Limb (tissue), 2 donors: ENCODE measurements around the gene GPRC5C.
A peak's percentile ranks its signal among the peaks of the same experiment; 100 is the strongest.

Experiments
- DNase-seq, 2 donors: peaks; one replicate each; pipeline ENCODE4 v3.0.0-alpha.2; 2016; ENCODE audit errors: extremely low spot score in 2 of 2

The GPRC5C gene

GRCh38 chr17:74433421-74434121, 1.7 kb downstream of the GPRC5C start:
- DNase-seq: no peak

- no peak for DNase-seq
These were observed 4.0 kb downstream of the GPRC5C start for GRCh38 chr17:74435775-74436359.

GRCh38 chr17:74437702-74438101, 5.8 kb downstream of the GPRC5C start:
- DNase-seq: no peak

- no peak for DNase-seq
These were observed 8.0 kb downstream of the GPRC5C start for GRCh38 chr17:74439691-74440567.

- no peak for DNase-seq
These were observed 9.6 kb downstream of the GPRC5C start for GRCh38 chr17:74441537-74441936.

- no peak for DNase-seq
These were observed 10.4 kb downstream of the GPRC5C start for GRCh38 chr17:74442291-74442669.

- DNase-seq: peak in 1 of 2 donors; percentile 72
These were observed 11.0 kb downstream of the GPRC5C start for GRCh38 chr17:74442670-74443515.

GRCh38 chr17:74443516-74444296, 11.8 kb downstream of the GPRC5C start:
- DNase-seq: no peak

- DNase-seq: no peak
These were observed 12.5 kb downstream of the GPRC5C start for GRCh38 chr17:74444406-74444805.

- no peak for DNase-seq
These were observed 13.3 kb downstream of the GPRC5C start for GRCh38 chr17:74445158-74445557.

GRCh38 chr17:74446551-74447500, 14.9 kb downstream of the GPRC5C start:
- no peak for DNase-seq

GRCh38 chr17:74447628-74448159, 15.8 kb downstream of the GPRC5C start:
- no peak for DNase-seq

GRCh38 chr17:74448756-74449155, 16.9 kb downstream of the GPRC5C start:
- DNase-seq: no peak

GRCh38 chr17:74449306-74449705, 17.4 kb downstream of the GPRC5C start:
- DNase-seq: no peak

GRCh38 chr17:74449773-74450172, 17.9 kb downstream of the GPRC5C start:
- DNase-seq: no peak

GRCh38 chr17:74450231-74450630, 18.3 kb downstream of the GPRC5C start:
- no peak for DNase-seq

GRCh38 chr17:74450925-74451403, 19.1 kb downstream of the GPRC5C start:
- DNase-seq: no peak

GRCh38 chr17:74451557-74451956, 19.7 kb downstream of the GPRC5C start:
- no peak for DNase-seq
